DOHH2 (cell line): ENCODE data around the gene IQSEC3.

Experiments
- CTCF ChIP-seq: fragments of 200-600 bp; sonication (generic); IDR thresholded peaks from one replicate; pipeline ENCODE4 v1.5.1; 2014; ENCODE audit warnings: antibody characterized with exemption, mild to moderate bottlenecking, low read depth, low read length; ENCODE audit not compliant: poor library complexity, severe bottlenecking
- EZH2phosphoT487 ChIP-seq: fragments of 200-600 bp; sonication (generic); IDR thresholded peaks from 2 replicates; pipeline ENCODE4 v1.6.1; 2017; ENCODE audit warnings: borderline replicate concordance, mild to moderate bottlenecking, antibody characterized with exemption, low read length, moderate library complexity, mixed read lengths

GRCh38 chr12:212415-212714 lies 145.8 kb downstream of the IQSEC3 start:
- TF ChIP-seq CTCF = no peak
- TF ChIP-seq EZH2phosphoT487 = no peak
